DMS53 treated with DMSO at 0.1 percent for 48 hours (cell line): Measurements from ENCODE around the gene ZNF506.
"Not testable (repeated sequence)": the region's sequence is repeated elsewhere in the genome, so short reads cannot be mapped to it uniquely, and the experiment has no call there.

Experiments used
- DNase-seq: peaks from one replicate; lab custom pipeline; 2025; ENCODE audit not compliant: unreplicated experiment; lab: John Stamatoyannopoulos, UW

The ZNF506 gene

GRCh38 chr19:19821366-19821951 lies at the start of gene ZNF506:
Gene ZNF506, minus strand, starts transcription at chr19:19821750. Its CDS starts 147 bp downstream, at chr19:19821603.
- DNase-seq: peak; percentile 90

GRCh38 chr19:19870086-19870485 lies 48.5 kb upstream of the ZNF506 start:
- not testable (repeated sequence) for DNase-seq

- DNase-seq: no peak
These were observed 45.2 kb upstream of the ZNF506 start for GRCh38 chr19:19866611-19867248.

GRCh38 chr19:19865750-19866610 lies 44.4 kb upstream of the ZNF506 start, which contains the start of gene ZNF253:
Gene ZNF253, plus strand, starts transcription at chr19:19865882. Its CDS starts 115 bp downstream, at chr19:19865997.
- peak; percentile 77 for DNase-seq

- DNase-seq: no peak
These were observed 39.3 kb upstream of the ZNF506 start for GRCh38 chr19:19860756-19861390.

GRCh38 chr19:19858751-19859150 lies 37.2 kb upstream of the ZNF506 start:
- DNase-seq: no peak

- not testable (repeated sequence) for DNase-seq
These were observed 30.2 kb upstream of the ZNF506 start for GRCh38 chr19:19851740-19852139.

GRCh38 chr19:19849056-19849455 lies 27.5 kb upstream of the ZNF506 start:
- no peak for DNase-seq

- no peak for DNase-seq
These were observed 26.2 kb upstream of the ZNF506 start for GRCh38 chr19:19847781-19848180.

GRCh38 chr19:19835560-19836038 lies 14.0 kb upstream of the ZNF506 start:
- DNase-seq: no peak

- DNase-seq: no peak
These were observed 5.3 kb upstream of the ZNF506 start for GRCh38 chr19:19826875-19827274.

GRCh38 chr19:19823916-19824315 lies 2.4 kb upstream of the ZNF506 start:
- no peak for DNase-seq

- not testable (repeated sequence) for DNase-seq
These were observed 426 bp upstream of the ZNF506 start for GRCh38 chr19:19821976-19822375.

GRCh38 chr19:19820774-19821320 lies 703 bp downstream of the ZNF506 start:
- no peak for DNase-seq

- DNase-seq: no peak
These were observed 4.2 kb downstream of the ZNF506 start for GRCh38 chr19:19817357-19817756.

GRCh38 chr19:19816679-19817078 lies 4.9 kb downstream of the ZNF506 start:
- no peak for DNase-seq

GRCh38 chr19:19811999-19812398 lies 9.6 kb downstream of the ZNF506 start:
- not testable (repeated sequence) for DNase-seq

GRCh38 chr19:19805480-19805879 lies 16.1 kb downstream of the ZNF506 start:
- DNase-seq: no peak

- no peak for DNase-seq
These were observed 33.5 kb downstream of the ZNF506 start for GRCh38 chr19:19788015-19788414.

- DNase-seq: not testable (repeated sequence)
These were observed 36.1 kb downstream of the ZNF506 start for GRCh38 chr19:19785476-19785875.

GRCh38 chr19:19782783-19783182 lies 38.8 kb downstream of the ZNF506 start:
- no peak for DNase-seq
